Myocyte (in vitro differentiated cells): ENCODE data around the gene OR2T12. TPM values are rescaled to one million over a fixed set of nuclear protein-coding genes. Genes with fewer than 3 reads are reported as not detected.
"Not testable (repeated sequence)": the region's sequence is repeated elsewhere in the genome, so short reads cannot be mapped to it uniquely, and the experiment has no call there.

Experiments
- DNase-seq: peaks from one replicate; pipeline ENCODE4 v3.0.0-alpha.2; 2012; ENCODE audit warnings: low read depth
- polyA plus RNA-seq: library from polyadenylated mRNA; unstranded; fragments of >200 nt; gene quantifications from one replicate; pipeline ENCODE4 v1.2.1, GENCODE V29; 2012; ENCODE audit warnings: missing spikeins
- total RNA-seq: library from RNA; depleted of rRNA; stranded (reverse); fragments of >200 nt; gene quantifications from 2 replicates; pipeline ENCODE4 v1.2.3, GENCODE V29; 2014

Gene OR2T12, protein sequence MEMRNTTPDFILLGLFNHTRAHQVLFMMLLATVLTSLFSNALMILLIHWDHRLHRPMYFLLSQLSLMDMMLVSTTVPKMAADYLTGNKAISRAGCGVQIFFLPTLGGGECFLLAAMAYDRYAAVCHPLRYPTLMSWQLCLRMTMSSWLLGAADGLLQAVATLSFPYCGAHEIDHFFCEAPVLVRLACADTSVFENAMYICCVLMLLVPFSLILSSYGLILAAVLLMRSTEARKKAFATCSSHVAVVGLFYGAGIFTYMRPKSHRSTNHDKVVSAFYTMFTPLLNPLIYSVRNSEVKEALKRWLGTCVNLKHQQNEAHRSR
- not detected in 2 replicates for total RNA-seq
- polyA plus RNA-seq, result not detected

- no peak for DNase-seq
Measured at GRCh38 chr1:248303324-248303723, at the start of gene OR2T12. Gene OR2T12 (minus strand): TSS chr1:248303424. CDS start chr1:248295578, 7,846 bp downstream.

- DNase-seq, result no peak
Measured at GRCh38 chr1:248348475-248348874, 45.3 kb upstream of the OR2T12 start, which contains the start of gene OR14C36. Gene OR14C36 (plus strand): TSS chr1:248348775. CDS start chr1:248348775, 0 bp downstream.

GRCh38 chr1:248343451-248343850 lies 40.2 kb upstream of the OR2T12 start:
- no peak for DNase-seq

DNA sequence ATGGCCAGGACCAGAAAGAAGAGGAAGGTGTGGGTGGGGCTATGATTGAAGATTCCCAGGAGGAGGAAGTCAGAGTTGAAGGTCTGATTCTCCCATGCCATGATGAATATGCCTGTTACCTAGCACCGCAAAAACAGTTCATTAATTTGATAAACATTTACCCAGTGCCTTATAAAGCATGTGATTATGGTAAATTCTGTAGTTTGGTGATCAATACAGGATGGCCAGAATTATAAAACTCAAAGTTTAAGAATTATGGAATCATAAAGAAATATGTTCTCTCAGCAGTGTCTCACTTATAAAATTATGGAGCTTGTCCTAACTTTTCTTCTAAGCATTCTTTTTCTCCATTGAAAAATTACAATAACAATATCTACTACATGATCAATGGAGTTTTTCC lies 21.2 kb upstream of the OR2T12 start, which contains the start of gene OR2M7:
Gene OR2M7 (minus strand): TSS at position 101 of the 400 bp plus-strand sequence. CDS start 0 bp downstream, at position 101.
- DNase-seq, result no peak

DNA sequence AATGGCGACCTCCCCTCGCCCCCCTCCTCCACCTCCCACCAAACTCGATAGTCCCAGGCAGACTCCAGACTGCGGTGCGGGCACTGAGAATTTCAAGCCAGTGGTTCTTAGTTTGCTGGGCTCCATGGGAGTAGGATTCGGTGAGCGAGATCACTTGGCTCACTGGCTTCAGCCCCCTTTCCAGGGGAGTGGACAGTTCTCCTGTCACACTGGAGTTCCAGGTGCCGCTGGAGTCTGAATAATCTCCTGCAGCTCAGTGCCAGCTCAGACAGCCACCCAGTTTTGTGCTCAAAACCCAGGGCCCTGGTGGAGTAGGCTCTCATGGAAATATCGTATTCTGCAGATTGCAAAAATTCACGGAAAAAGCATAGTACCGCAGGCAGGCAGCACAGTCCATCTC lies 13.6 kb upstream of the OR2T12 start:
- DNase-seq, result no peak

DNA sequence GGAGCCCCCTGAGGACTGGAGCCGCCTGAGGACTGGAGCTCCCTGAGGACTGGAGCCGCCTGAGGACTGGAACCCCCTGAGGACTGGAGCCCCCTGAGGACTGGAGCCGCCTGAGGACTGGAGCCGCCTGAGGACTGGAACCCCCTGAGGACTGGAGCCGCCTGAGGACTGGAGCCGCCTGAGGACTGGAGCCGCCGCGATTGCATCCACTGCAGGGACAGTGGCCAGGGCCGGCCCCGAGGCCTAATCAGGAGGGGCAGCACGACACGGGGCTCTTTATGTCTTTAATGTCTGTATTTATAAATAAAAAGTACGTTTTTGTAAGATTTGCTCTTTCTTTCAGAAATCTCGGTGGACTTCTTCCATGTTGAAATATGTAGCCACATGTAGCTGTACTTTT lies 3.5 kb upstream of the OR2T12 start:
- DNase-seq, result not testable (repeated sequence)

- DNase-seq, result no peak
Measured at GRCh38 chr1:248306103-248306502, 2.9 kb upstream of the OR2T12 start.

DNA sequence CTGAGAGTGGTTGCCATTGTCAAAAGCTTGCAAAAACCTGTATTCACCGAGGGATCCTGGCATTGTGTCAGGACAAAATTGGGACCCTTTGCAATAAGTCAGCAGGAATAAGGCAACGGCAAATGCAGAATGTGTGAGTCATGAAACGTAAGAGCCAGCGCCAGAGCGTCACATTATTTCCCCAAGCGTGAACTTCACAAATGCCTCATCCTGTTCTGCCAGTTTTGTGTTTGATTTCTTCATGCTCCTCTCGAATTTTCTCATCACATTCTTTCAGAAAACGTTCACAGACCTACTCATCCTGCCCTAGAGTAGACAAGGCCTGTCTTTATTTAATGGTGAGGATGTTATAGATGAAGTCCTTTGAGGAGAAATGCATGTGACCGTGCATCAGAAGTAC lies 2.4 kb upstream of the OR2T12 start:
- DNase-seq, result not testable (repeated sequence)

DNA sequence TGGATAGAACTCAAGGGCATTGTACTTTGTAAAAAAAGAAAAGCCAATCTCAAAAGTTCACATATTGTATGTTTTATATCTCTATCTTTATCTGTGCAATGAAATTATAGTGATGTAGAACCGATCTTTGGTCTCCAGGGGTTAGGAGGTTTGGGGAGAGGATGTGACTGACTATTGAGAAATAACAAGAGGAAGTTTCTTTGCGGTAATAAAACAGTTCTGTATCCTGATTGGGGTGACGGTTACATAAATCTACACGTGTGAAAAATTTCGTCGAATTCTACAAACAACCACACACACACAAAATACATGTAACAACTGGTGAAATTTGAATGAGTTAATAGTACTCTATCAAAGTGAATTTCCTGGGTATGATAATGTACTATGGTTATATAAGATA lies 14.8 kb downstream of the OR2T12 start:
- no peak for DNase-seq

DNA sequence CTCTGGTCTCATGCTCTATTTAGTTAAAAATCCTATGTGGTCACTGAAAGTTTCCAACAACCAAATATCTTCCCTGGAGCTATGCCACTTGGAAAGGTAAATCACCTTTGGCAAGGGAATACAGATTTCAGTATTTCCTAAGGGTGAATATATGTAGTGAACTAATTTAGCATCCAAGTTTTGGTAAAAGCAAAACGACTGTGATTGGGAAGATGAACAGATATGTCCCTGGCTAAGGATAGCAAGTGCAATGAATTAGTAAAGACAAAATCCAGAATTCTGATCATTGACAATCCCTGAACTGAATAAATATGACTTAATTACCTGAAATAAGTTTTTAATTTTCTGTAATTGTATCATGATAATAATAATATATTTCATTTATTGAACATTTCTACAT lies 25.3 kb downstream of the OR2T12 start, which contains the start of gene OR2T33:
Gene OR2T33 (minus strand): TSS at position 101 of the 400 bp plus-strand sequence. CDS start 4,162 bp downstream, outside the sequence.
- no peak for DNase-seq

- DNase-seq, result not testable (repeated sequence)
Measured at GRCh38 chr1:248273225-248273624, 30.0 kb downstream of the OR2T12 start.

- DNase-seq, result no peak
Measured at GRCh38 chr1:248268178-248268577, 35.0 kb downstream of the OR2T12 start.

- not testable (repeated sequence) for DNase-seq
Measured at GRCh38 chr1:248259309-248259708, 43.9 kb downstream of the OR2T12 start.

DNA sequence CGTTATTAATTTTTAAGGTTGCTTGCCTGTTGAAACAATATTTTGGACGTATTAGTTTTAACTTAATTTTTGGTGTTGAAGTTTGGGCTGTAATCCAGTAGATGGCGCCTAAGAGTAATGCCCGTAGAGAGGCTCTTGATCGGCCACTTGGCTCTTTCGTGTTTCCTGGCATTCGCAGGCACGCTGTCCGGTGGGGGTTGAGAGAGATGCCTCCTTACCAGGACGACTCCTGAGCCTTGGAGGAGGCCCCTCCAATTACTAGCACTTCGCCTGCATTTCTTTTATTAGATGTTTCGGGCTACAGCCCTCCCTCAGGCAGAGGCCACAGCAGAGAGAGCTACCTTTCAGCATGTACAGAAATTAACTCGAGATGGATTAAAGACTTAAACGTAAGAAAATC lies 60.0 kb downstream of the OR2T12 start:
- DNase-seq, result peak; percentile 53

Other genes starting within 250 kb of the OR2T12 start
- not detected in 2 replicates for gene OR2L13, start 208.2 kb downstream of the OR2T12 start, total RNA-seq
- gene OR2M5, start 158.3 kb downstream of the OR2T12 start, total RNA-seq, result not detected in 2 replicates
- not detected in 2 replicates for gene OR2M2, start 128.6 kb downstream of the OR2T12 start, total RNA-seq
- gene OR2M3, start 106.2 kb downstream of the OR2T12 start, total RNA-seq, result not detected in 2 replicates
- not detected in 2 replicates for gene OR2M4, start 72.0 kb downstream of the OR2T12 start, total RNA-seq
- gene OR2T33, start 25.4 kb downstream of the OR2T12 start, total RNA-seq, result not detected in 2 replicates
- not detected in 2 replicates for gene OR2M7, start 21.1 kb upstream of the OR2T12 start, total RNA-seq
- gene OR14C36, start 45.4 kb upstream of the OR2T12 start, total RNA-seq, result not detected in 2 replicates
- gene OR2T4, start 58.2 kb upstream of the OR2T12 start, total RNA-seq, result not detected in 2 replicates
- gene OR2T6, start 72.3 kb upstream of the OR2T12 start, total RNA-seq, result not detected in 2 replicates
- not detected in 2 replicates for gene OR2T1, start 99.6 kb upstream of the OR2T12 start, total RNA-seq
- gene OR2T2, start 142.2 kb upstream of the OR2T12 start, total RNA-seq, result not detected in 2 replicates
- not detected in 2 replicates for gene OR2T3, start 169.9 kb upstream of the OR2T12 start, total RNA-seq
- not detected in 2 replicates for gene OR2T5, start 185.2 kb upstream of the OR2T12 start, total RNA-seq
- not detected in 2 replicates for gene OR2G6, start 204.6 kb upstream of the OR2T12 start, total RNA-seq